Peyer's patch (tissue), 4 donors: ENCODE results near the gene RAPGEF1. TPM values are rescaled to one million over a fixed set of nuclear protein-coding genes. Genes with fewer than 3 reads are reported as not detected.
A peak's percentile ranks its signal among the peaks of the same experiment; 100 is the strongest.
"Not testable (repeated sequence)": the region's sequence is repeated elsewhere in the genome, so short reads cannot be mapped to it uniquely, and the experiment has no call there.

Experiments used
- DNase-seq, 3 donors: peaks; one replicate each; pipeline ENCODE4 v3.0.0-alpha.2; 2017 to 2019
- H3K27ac ChIP-seq, 4 donors: fragments of 200-600 bp; sonication (generic); one replicate each; pipeline ENCODE4 v1.5.1; 2016 to 2019
- H3K27me3 ChIP-seq, 2 donors: fragments of 200-600 bp; sonication (generic); one replicate each; pipeline ENCODE4 v1.5.1; 2019
- H3K36me3 ChIP-seq, 3 donors: fragments of 200-600 bp; sonication (generic); one replicate each; pipeline ENCODE4 v1.5.1; 2016 to 2019
- H3K4me1 ChIP-seq, 4 donors: fragments of 200-600 bp; sonication (generic); one replicate each; pipeline ENCODE4 v1.5.1; 2016 to 2019
- H3K4me3 ChIP-seq, 4 donors: fragments of 200-600 bp; sonication (generic); 1 replicate in 3 of 4; 2 replicates in 1 of 4; pipeline ENCODE4 v1.5.1; 2016 to 2019; ENCODE audit warnings: mild to moderate bottlenecking in 1 of 4
- H3K9me3 ChIP-seq, 4 donors: fragments of 200-600 bp; sonication (generic); one replicate each; pipeline ENCODE4 v1.5.1; 2016 to 2019; ENCODE audit warnings: mild to moderate bottlenecking in 1 of 4
- CTCF ChIP-seq, 6 experiments: fragments of 450-650 bp in 4 of 6; fragments of 200-600 bp in 2 of 6; sonication (generic) in 1 of 6; IDR thresholded peaks; one replicate each; pipeline ENCODE4 v1.5.1; 2017 to 2019; ENCODE audit warnings: antibody characterized with exemption in 6 of 6, mild to moderate bottlenecking in 3 of 6, moderate library complexity in 1 of 6
- POLR2A ChIP-seq, 2 donors: fragments of 450-650 bp; IDR thresholded peaks; one replicate each; pipeline ENCODE4 v1.5.1; 2017; ENCODE audit warnings: antibody characterized with exemption in 2 of 2, mild to moderate bottlenecking in 2 of 2, moderate library complexity in 2 of 2
- total RNA-seq, 4 donors: library from RNA; depleted of rRNA; stranded (reverse); fragments of >200 nt; gene quantifications; one replicate each; pipeline ENCODE4 v1.1.0, GENCODE V29; 2016

Gene RAPGEF1
- total RNA-seq, 4 donors from 2014 or later, result 51.7 to 182 (median 70.7) TPM

GRCh38 chr9:131714821-131715220 lies 25.1 kb downstream of the RAPGEF1 start:
- H3K4me3 ChIP-seq, result no peak overlapping the region
- peak overlapping the region; percentile 0 to 64 (median 50) for H3K27ac ChIP-seq
- no peak for TF ChIP-seq POLR2A (IDR thresholded peaks at IDR 0.05)
- H3K9me3 ChIP-seq, result no peaks in the 10 kb centered on the region
- peaks cover 0 to 23% (median 5%) of the 10 kb centered on the region in 4 donors for H3K4me1 ChIP-seq
- no peaks in the 10 kb centered on the region for H3K27me3 ChIP-seq
- no peaks in the 10 kb centered on the region for H3K36me3 ChIP-seq
- no peak for DNase-seq

- no peak for DNase-seq
- H3K27me3 ChIP-seq, result no peaks in the 10 kb centered on the region
- H3K4me1 ChIP-seq, result peaks cover 0 to 26% (median 4%) of the 10 kb centered on the region in 4 donors
- no peaks in the 10 kb centered on the region for H3K9me3 ChIP-seq
- TF ChIP-seq CTCF (IDR thresholded peaks at IDR 0.05) (no peak), POLR2A (IDR thresholded peaks at IDR 0.05) (no peak)
- peak overlapping the region in 3 of 4 donors; percentile 26 to 64 (median 52) for H3K27ac ChIP-seq
- no peak overlapping the region for H3K4me3 ChIP-seq
- no peaks in the 10 kb centered on the region for H3K36me3 ChIP-seq
Measured at GRCh38 chr9:131714161-131714646, 25.7 kb downstream of the RAPGEF1 start.

GRCh38 chr9:131713016-131713415 lies 26.9 kb downstream of the RAPGEF1 start:
- no peak for DNase-seq
- H3K36me3 ChIP-seq, result no peaks in the 10 kb centered on the region
- H3K9me3 ChIP-seq, result no peaks in the 10 kb centered on the region
- no peak for TF ChIP-seq CTCF (IDR thresholded peaks at IDR 0.05)
- TF ChIP-seq POLR2A (IDR thresholded peaks at IDR 0.05), result no peak
- peak overlapping the region in 2 of 4 donors; percentile 17 to 64 for H3K27ac ChIP-seq
- no peaks in the 10 kb centered on the region for H3K27me3 ChIP-seq
- H3K4me3 ChIP-seq, result no peak overlapping the region
- peaks cover 0 to 23% (median 3%) of the 10 kb centered on the region in 4 donors for H3K4me1 ChIP-seq

- Histone ChIP-seq H3K9me3 (no peaks in the 10 kb centered on the region), H3K4me3 (no peak overlapping the region), H3K27ac (peak overlapping the region in 2 of 4 donors; percentile 17 to 34), H3K27me3 (no peaks in the 10 kb centered on the region), H3K4me1 (peaks cover 0 to 25% (median 4%) of the 10 kb centered on the region in 4 donors), H3K36me3 (no peaks in the 10 kb centered on the region)
- TF ChIP-seq CTCF (IDR thresholded peaks at IDR 0.05), result no peak
- TF ChIP-seq POLR2A (IDR thresholded peaks at IDR 0.05), result no peak
- no peak for DNase-seq
Measured at GRCh38 chr9:131712151-131712716, 27.6 kb downstream of the RAPGEF1 start.

GRCh38 chr9:131709771-131710431 lies 30.0 kb downstream of the RAPGEF1 start:
- Histone ChIP-seq H3K9me3 (no peaks in the 10 kb centered on the region), H3K36me3 (no peaks in the 10 kb centered on the region), H3K27ac (peak overlapping the region in 3 of 4 donors; percentile 51 to 63 (median 62)), H3K27me3 (no peaks in the 10 kb centered on the region), H3K4me3 (no peak overlapping the region), H3K4me1 (peaks cover 2 to 40% (median 13%) of the 10 kb centered on the region in 4 donors)
- no peak for DNase-seq
- TF ChIP-seq CTCF (IDR thresholded peaks at IDR 0.05) (peak in 2 of 6 experiments; percentile 2 to 20), POLR2A (IDR thresholded peaks at IDR 0.05) (no peak)

- DNase-seq, H3K4me3 ChIP-seq, H3K36me3 ChIP-seq, H3K9me3 ChIP-seq, H3K27me3 ChIP-seq: not testable (repeated sequence)
- Histone ChIP-seq H3K27ac (peak overlapping the region in 3 of 4 donors; percentile 51 to 63 (median 62)), H3K4me1 (peaks cover 6 to 47% (median 17%) of the 10 kb centered on the region in 4 donors)
Measured at GRCh38 chr9:131709010-131709770, 30.7 kb downstream of the RAPGEF1 start.
